MM.1S (cell line): ENCODE results near the gene PKD1L1.

Experiments
- CTCF ChIP-seq: fragments of 300-600 bp; sonication (generic); IDR thresholded peaks from 2 replicates; pipeline ENCODE4 v1.5.1; 2016; ENCODE audit warnings: antibody characterized with exemption, low read length, mixed read lengths
- EZH2 ChIP-seq: fragments of 300-600 bp; sonication (generic); optimal IDR thresholded peaks from 2 replicates; pipeline ENCODE3; 2017; ENCODE audit warnings: low read depth, mild to moderate bottlenecking, antibody characterized with exemption, low read length, mixed read lengths
- EZH2phosphoT487 ChIP-seq: fragments of 300-600 bp; sonication (generic); IDR thresholded peaks from 2 replicates; pipeline ENCODE4 v1.6.1; 2018; ENCODE audit warnings: antibody characterized with exemption, low read length

- TF ChIP-seq CTCF = no peak
- TF ChIP-seq EZH2phosphoT487 = no peak
- no peak for TF ChIP-seq EZH2
Observed at GRCh38 chr7:47756636-47757035, 191.6 kb downstream of the PKD1L1 start.
